ENCODE measurements around the gene OR1L4.

DNA sequence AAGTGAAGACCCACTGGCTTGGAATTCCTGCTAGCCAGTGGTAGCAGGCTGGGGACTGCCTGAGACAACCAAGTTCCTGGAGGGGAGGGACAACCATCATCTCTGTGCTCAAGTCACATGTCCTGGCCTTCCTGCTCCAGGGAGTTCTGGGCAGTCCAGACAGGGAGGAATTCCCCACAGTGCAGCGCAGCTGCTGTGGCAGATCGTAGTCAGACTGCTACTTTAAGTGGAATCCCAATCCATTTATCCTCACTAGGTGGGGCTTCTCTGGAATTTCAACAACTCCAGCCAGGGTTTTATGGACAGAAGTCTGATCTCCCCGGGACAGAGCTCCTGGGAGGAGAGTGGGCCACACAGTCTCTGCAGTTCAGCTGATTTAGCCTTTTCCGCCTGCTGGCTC, 44.0 kb downstream of the OR1L4 start:
- TF ChIP-seq CTCF (IDR thresholded peaks at IDR 0.05): no peak
- no peak for TF ChIP-seq EZH2 (IDR thresholded peaks at IDR 0.05; ENCODE audit: borderline replicate concordance, insufficient read depth, low read depth, low read length, poor library complexity, severe bottlenecking)

Data from B cell (primary cell).